H1 (cell line): ENCODE measurements around the gene KCTD3. TPM values are rescaled to one million over a fixed set of nuclear protein-coding genes. Genes with fewer than 3 reads are reported as not detected.

Source experiments
- CBX8 ChIP-seq: fragments of 300-800, 300-1000 bp; sonication (generic); IDR thresholded peaks from 2 replicates; pipeline ENCODE4 v1.7.1; 2016; ENCODE audit warnings: low read depth, low read length, borderline replicate concordance
- CHD1 ChIP-seq: IDR thresholded peaks from 2 replicates; pipeline ENCODE4 v1.6.1; 2012; ENCODE audit warnings: low read depth, low read length, improper control_type of control experiment
- KDM1A ChIP-seq: fragments of 200-600, 300-600 bp; sonication (generic); IDR thresholded peaks from 2 replicates; pipeline ENCODE4 v1.7.1; 2016; ENCODE audit warnings: mild to moderate bottlenecking, low read length, borderline replicate concordance
- SP1 ChIP-seq: IDR thresholded peaks from 2 replicates; pipeline ENCODE4 v1.6.1; 2011; ENCODE audit warnings: low read depth, low read length
- TAF7 ChIP-seq: optimal IDR thresholded peaks from 2 replicates; pipeline ENCODE3; 2011; ENCODE audit warnings: low read depth, mild to moderate bottlenecking, inconsistent platforms, low read length, moderate library complexity, borderline replicate concordance
- polyA plus RNA-seq, 7 experiments: library from polyadenylated mRNA; depleted of rRNA in 3 of 7; stranded (reverse) in 5 of 7; unstranded in 2 of 7; fragments of >200 nt in 5 of 7; fragments of 200-250 nt in 2 of 7; gene quantifications; 1 replicate in 5 of 7; 2 replicates in 1 of 7; 4 replicates in 1 of 7; pipeline versions ENCODE4 v1.2.1 to v1.2.3, GENCODE V29; 2011 to 2013; ENCODE audit warnings: missing spikeins in 2 of 7, mixed read lengths in 2 of 7
- total RNA-seq: library from RNA; stranded (reverse); fragmentation: NEBNext Ultra II Directional; extraction: Animal tissue kit (Norgen Biotek cat#: 25700); gene quantifications from 2 replicates; pipeline ENCODE4 v1.2.1, GENCODE V29; 2021
- TF ChIP-seq, protein P1 (sequence below): IDR thresholded peaks from 2 replicates; pipeline ENCODE4 v1.6.1; 2011; ENCODE audit warnings: low read depth, mild to moderate bottlenecking, low read length; ENCODE audit not compliant: insufficient read depth
- TF ChIP-seq, protein P2 (sequence below), 3 experiments: IDR thresholded peaks; 1 replicate in 2 of 3; 2 replicates in 1 of 3; pipeline versions ENCODE4 v1.5.1 to v1.6.1; 2011; ENCODE audit warnings: low read length in 3 of 3, mild to moderate bottlenecking in 3 of 3, inconsistent platforms in 2 of 3, low read depth in 1 of 3, moderate library complexity in 1 of 3; ENCODE audit not compliant: insufficient read depth in 1 of 3; ENCODE audit errors: control extremely low read depth in 1 of 3

KCTD3 gene
- total and polyA plus RNA-seq, 2 of the 8 experiments (the other 6 are each of a cell fraction or from before 2014, with no cell fraction given), result 43.0 to 55.6 TPM

DNA sequence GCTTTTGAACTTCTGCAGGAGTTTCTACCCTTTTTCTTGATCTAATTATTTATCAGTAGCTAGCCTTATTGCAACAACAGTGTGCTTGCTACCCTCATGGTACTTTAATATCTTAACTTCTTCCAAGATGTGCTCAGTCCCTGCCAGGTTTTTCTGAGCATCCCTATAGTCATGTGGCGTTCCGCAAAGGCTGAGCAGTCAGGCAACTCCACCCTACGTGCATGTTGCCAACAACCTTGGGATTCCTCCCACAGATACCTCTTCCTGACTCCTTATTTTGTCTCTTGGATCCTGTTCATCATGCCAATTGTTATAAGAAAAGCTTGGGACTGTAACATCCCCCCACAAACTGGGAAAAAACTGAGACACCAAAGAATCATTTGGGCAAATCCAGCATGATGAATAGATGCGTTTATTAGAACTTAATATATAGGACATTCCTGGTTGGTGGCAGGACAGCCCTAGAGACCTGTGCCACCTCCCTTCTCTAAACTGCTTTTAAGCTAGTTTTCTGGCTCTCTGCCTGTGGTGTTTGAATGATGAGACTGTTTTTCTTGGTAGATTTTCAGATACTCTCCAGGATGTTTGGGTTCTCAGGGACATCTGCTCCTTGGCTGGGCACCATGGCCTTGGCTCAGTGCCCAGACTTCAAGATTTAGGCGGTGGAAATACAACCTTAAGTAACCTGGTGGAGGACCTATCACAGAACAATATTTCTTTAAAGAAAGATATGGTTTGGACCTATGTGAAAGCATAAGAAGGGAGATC lies 27.1 kb upstream of the KCTD3 start (continued):
- TF ChIP-seq, protein P1, sequence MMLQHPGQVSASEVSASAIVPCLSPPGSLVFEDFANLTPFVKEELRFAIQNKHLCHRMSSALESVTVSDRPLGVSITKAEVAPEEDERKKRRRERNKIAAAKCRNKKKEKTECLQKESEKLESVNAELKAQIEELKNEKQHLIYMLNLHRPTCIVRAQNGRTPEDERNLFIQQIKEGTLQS, result no peak
- TF ChIP-seq CHD1, result no peak
- TF ChIP-seq CBX8, result no peak
- no peak for TF ChIP-seq KDM1A
- TF ChIP-seq TAF7, result no peak
- TF ChIP-seq, protein P2, sequence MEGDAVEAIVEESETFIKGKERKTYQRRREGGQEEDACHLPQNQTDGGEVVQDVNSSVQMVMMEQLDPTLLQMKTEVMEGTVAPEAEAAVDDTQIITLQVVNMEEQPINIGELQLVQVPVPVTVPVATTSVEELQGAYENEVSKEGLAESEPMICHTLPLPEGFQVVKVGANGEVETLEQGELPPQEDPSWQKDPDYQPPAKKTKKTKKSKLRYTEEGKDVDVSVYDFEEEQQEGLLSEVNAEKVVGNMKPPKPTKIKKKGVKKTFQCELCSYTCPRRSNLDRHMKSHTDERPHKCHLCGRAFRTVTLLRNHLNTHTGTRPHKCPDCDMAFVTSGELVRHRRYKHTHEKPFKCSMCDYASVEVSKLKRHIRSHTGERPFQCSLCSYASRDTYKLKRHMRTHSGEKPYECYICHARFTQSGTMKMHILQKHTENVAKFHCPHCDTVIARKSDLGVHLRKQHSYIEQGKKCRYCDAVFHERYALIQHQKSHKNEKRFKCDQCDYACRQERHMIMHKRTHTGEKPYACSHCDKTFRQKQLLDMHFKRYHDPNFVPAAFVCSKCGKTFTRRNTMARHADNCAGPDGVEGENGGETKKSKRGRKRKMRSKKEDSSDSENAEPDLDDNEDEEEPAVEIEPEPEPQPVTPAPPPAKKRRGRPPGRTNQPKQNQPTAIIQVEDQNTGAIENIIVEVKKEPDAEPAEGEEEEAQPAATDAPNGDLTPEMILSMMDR (IDR thresholded peaks at IDR 0.05; ENCODE audit: control extremely low read depth in 1 of 3, insufficient read depth in 1 of 3, low read depth in 1 of 3, low read length in 3 of 3), result no peak
- no peak for TF ChIP-seq SP1
